ENCODE results near the gene ZDBF2. TPM values are rescaled to one million over a fixed set of nuclear protein-coding genes. Genes with fewer than 3 reads are reported as not detected.

ZDBF2 gene
- total RNA-seq, 1 donor from 2014 or later = 40.9 TPM

- DNase-seq (ENCODE audit: low read depth) (no peak), FAIRE-seq (no peak)
- H3K27ac ChIP-seq (ENCODE audit: low read depth, low read length) = no peak overlapping the region
- Mint-ChIP-seq H3K36me3 (ENCODE audit: low read depth, unreplicated experiment) (peaks cover 29% of the 10 kb centered on the region), H3K4me1 (ENCODE audit: low read depth, unreplicated experiment) (no peaks in the 10 kb centered on the region), H3K4me3 (ENCODE audit: unreplicated experiment) (no peak overlapping the region), H3K27me3 (ENCODE audit: low read depth, unreplicated experiment) (no peaks in the 10 kb centered on the region), H3K27ac (ENCODE audit: unreplicated experiment) (no peak overlapping the region), H3K9me3 (ENCODE audit: unreplicated experiment) (peaks cover 9% of the 10 kb centered on the region)
- H3K9ac ChIP-seq (ENCODE audit: low read length) = no peak overlapping the region
- H3K79me2 ChIP-seq (ENCODE audit: insufficient read depth, low read length) = peaks cover 9% of the 10 kb centered on the region
- no peak overlapping the region for H3K4me3 ChIP-seq (ENCODE audit: insufficient read depth, low read depth, low read length)
- H2AFZ ChIP-seq (ENCODE audit: low read depth, low read length) = no peak overlapping the region
- no peaks in the 10 kb centered on the region for H3K36me3 ChIP-seq (ENCODE audit: insufficient read depth, low read length)
- no peak for TF ChIP-seq EZH2 (IDR thresholded peaks at IDR 0.05; ENCODE audit: insufficient read depth, low read length)
- no peak for TF ChIP-seq CTCF (IDR thresholded peaks at IDR 0.05; ENCODE audit: insufficient read depth, low read depth, low read length)
- no peaks in the 10 kb centered on the region for H4K20me1 ChIP-seq (ENCODE audit: insufficient read depth, low read length)
- peaks cover 5% of the 10 kb centered on the region for H3K9me3 ChIP-seq (ENCODE audit: insufficient read depth, low read depth, low read length)
- no peaks in the 10 kb centered on the region for H3K27me3 ChIP-seq (ENCODE audit: insufficient read depth, low read length)
- no peaks in the 10 kb centered on the region for H3K4me1 ChIP-seq (ENCODE audit: insufficient read depth, low read length)
- H3K4me2 ChIP-seq (ENCODE audit: low read length) = no peak overlapping the region
Observed at GRCh38 chr2:206282746-206283145, 8.3 kb downstream of the ZDBF2 start.

DNA sequence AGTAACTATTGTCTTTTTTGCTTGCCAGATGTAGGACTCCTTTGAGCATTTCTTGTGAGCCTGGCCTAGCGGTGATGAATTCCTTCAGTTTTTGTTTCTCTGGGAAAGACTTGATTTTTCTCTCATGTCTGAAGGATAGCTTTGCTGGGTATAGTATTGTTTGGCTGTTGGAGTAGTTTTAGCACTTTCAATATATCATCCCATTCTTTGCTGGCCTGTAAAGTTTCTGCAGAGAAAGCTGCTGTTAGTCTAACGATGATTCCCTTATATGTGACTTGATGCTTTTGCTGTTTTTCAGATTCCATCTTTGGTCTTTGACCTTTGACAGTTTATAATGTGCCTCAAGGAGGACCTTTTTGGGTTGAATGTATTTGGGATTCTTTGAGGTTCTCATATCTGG is 12.7 kb downstream of the ZDBF2 start:
- Histone ChIP-seq H3K4me3 (ENCODE audit: insufficient read depth, low read depth, low read length) (no peak overlapping the region), H3K27ac (ENCODE audit: low read depth, low read length) (no peak overlapping the region), H3K79me2 (ENCODE audit: insufficient read depth, low read length) (peaks cover 16% of the 10 kb centered on the region), H3K4me1 (ENCODE audit: insufficient read depth, low read length) (no peaks in the 10 kb centered on the region), H3K27me3 (ENCODE audit: insufficient read depth, low read length) (no peaks in the 10 kb centered on the region), H2AFZ (ENCODE audit: low read depth, low read length) (no peak overlapping the region), H3K4me2 (ENCODE audit: low read length) (no peak overlapping the region), H3K9ac (ENCODE audit: low read length) (no peak overlapping the region), H3K36me3 (ENCODE audit: insufficient read depth, low read length) (no peaks in the 10 kb centered on the region), H4K20me1 (ENCODE audit: insufficient read depth, low read length) (no peaks in the 10 kb centered on the region), H3K9me3 (ENCODE audit: insufficient read depth, low read depth, low read length) (peaks cover 5% of the 10 kb centered on the region)
- H3K9me3 Mint-ChIP-seq (ENCODE audit: unreplicated experiment) = peaks cover 12% of the 10 kb centered on the region
- TF ChIP-seq CTCF (IDR thresholded peaks at IDR 0.05; ENCODE audit: insufficient read depth, low read depth, low read length) (no peak), EZH2 (IDR thresholded peaks at IDR 0.05; ENCODE audit: insufficient read depth, low read length) (no peak)
- no peaks in the 10 kb centered on the region for H3K27me3 Mint-ChIP-seq (ENCODE audit: low read depth, unreplicated experiment)
- no peak overlapping the region for H3K27ac Mint-ChIP-seq (ENCODE audit: unreplicated experiment)
- peaks cover 3% of the 10 kb centered on the region for H3K4me1 Mint-ChIP-seq (ENCODE audit: low read depth, unreplicated experiment)
- no peak for FAIRE-seq
- H3K4me3 Mint-ChIP-seq (ENCODE audit: unreplicated experiment) = no peak overlapping the region
- peaks cover 55% of the 10 kb centered on the region for H3K36me3 Mint-ChIP-seq (ENCODE audit: low read depth, unreplicated experiment)
- no peak for DNase-seq (ENCODE audit: low read depth)

- peaks cover 12% of the 10 kb centered on the region for H3K9me3 Mint-ChIP-seq (ENCODE audit: unreplicated experiment)
Observed at GRCh38 chr2:206289391-206289790, 14.9 kb downstream of the ZDBF2 start.

More at GRCh38 chr2:206289391-206289790, 14.9 kb downstream of the ZDBF2 start:
- H2AFZ ChIP-seq (ENCODE audit: low read depth, low read length) = no peak overlapping the region
- H4K20me1 ChIP-seq (ENCODE audit: insufficient read depth, low read length) = no peaks in the 10 kb centered on the region
- no peak overlapping the region for H3K4me2 ChIP-seq (ENCODE audit: low read length)
- no peaks in the 10 kb centered on the region for H3K4me1 ChIP-seq (ENCODE audit: insufficient read depth, low read length)
- H3K27ac Mint-ChIP-seq (ENCODE audit: unreplicated experiment) = no peak overlapping the region
- peaks cover 5% of the 10 kb centered on the region for H3K9me3 ChIP-seq (ENCODE audit: insufficient read depth, low read depth, low read length)
- H3K4me1 Mint-ChIP-seq (ENCODE audit: low read depth, unreplicated experiment) = peaks cover 3% of the 10 kb centered on the region
- no peaks in the 10 kb centered on the region for H3K27me3 ChIP-seq (ENCODE audit: insufficient read depth, low read length)
- no peak overlapping the region for H3K27ac ChIP-seq (ENCODE audit: low read depth, low read length)
- no peak for TF ChIP-seq EZH2 (IDR thresholded peaks at IDR 0.05; ENCODE audit: insufficient read depth, low read length)
- TF ChIP-seq CTCF (IDR thresholded peaks at IDR 0.05; ENCODE audit: insufficient read depth, low read depth, low read length) = no peak
- H3K36me3 Mint-ChIP-seq (ENCODE audit: low read depth, unreplicated experiment) = peaks cover 46% of the 10 kb centered on the region
- H3K27me3 Mint-ChIP-seq (ENCODE audit: low read depth, unreplicated experiment) = no peaks in the 10 kb centered on the region
- no peak overlapping the region for H3K4me3 ChIP-seq (ENCODE audit: insufficient read depth, low read depth, low read length)
- H3K9ac ChIP-seq (ENCODE audit: low read length) = no peak overlapping the region
- H3K4me3 Mint-ChIP-seq (ENCODE audit: unreplicated experiment) = no peak overlapping the region
- no peak for DNase-seq (ENCODE audit: low read depth)
- peaks cover 16% of the 10 kb centered on the region for H3K79me2 ChIP-seq (ENCODE audit: insufficient read depth, low read length)
- FAIRE-seq = no peak
- no peaks in the 10 kb centered on the region for H3K36me3 ChIP-seq (ENCODE audit: insufficient read depth, low read length)

All from astrocyte (in vitro differentiated cells and primary cell).